Measurements from ENCODE around the gene STEAP3.

DNA sequence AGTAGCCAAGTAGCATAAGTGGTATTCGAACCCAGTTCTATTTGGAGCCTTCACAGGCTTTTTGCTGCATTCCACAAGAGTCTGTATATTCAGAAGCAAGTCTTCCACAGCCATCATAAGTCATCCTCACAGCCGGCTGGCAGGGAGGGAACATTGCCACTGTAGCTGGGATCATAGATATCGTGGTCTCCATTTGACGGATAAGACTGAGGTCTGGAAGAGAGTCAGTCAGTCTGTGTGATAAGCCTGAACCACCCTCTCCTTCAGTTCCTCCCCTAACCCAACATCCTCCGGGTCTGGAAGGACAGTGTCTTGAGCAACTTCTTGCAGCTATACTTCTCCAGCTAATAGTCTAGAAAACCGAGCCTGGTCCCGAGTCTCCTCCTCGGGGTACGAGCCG, 48.1 kb upstream of the STEAP3 start:
- TF ChIP-seq POLR2AphosphoS5 (IDR thresholded peaks at IDR 0.05): no peak
- TF ChIP-seq, protein P1, sequence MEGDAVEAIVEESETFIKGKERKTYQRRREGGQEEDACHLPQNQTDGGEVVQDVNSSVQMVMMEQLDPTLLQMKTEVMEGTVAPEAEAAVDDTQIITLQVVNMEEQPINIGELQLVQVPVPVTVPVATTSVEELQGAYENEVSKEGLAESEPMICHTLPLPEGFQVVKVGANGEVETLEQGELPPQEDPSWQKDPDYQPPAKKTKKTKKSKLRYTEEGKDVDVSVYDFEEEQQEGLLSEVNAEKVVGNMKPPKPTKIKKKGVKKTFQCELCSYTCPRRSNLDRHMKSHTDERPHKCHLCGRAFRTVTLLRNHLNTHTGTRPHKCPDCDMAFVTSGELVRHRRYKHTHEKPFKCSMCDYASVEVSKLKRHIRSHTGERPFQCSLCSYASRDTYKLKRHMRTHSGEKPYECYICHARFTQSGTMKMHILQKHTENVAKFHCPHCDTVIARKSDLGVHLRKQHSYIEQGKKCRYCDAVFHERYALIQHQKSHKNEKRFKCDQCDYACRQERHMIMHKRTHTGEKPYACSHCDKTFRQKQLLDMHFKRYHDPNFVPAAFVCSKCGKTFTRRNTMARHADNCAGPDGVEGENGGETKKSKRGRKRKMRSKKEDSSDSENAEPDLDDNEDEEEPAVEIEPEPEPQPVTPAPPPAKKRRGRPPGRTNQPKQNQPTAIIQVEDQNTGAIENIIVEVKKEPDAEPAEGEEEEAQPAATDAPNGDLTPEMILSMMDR (IDR thresholded peaks at IDR 0.05): no peak
- no peak for TF ChIP-seq POLR2A (IDR thresholded peaks at IDR 0.05)

All from suprapubic skin (tissue), 4 donors.